Thyroid gland (tissue), 4 donors: Measurements from ENCODE around the gene UBE2U. TPM values are rescaled to one million over a fixed set of nuclear protein-coding genes. Genes with fewer than 3 reads are reported as not detected.
"Not testable (repeated sequence)": the region's sequence is repeated elsewhere in the genome, so short reads cannot be mapped to it uniquely, and the experiment has no call there.

Experiments used
- DNase-seq, 2 donors: peaks; one replicate each; pipeline ENCODE4 v3.0.0-alpha.2; 2019
- H3K27ac ChIP-seq, 3 donors: fragments of 200-600 bp; sonication (generic); 1 replicate in 2 of 3; 2 replicates in 1 of 3; pipeline ENCODE4 v1.5.1; 2016 to 2019; ENCODE audit warnings: mild to moderate bottlenecking in 1 of 3, moderate library complexity in 1 of 3
- H3K27me3 ChIP-seq: fragments of 200-600 bp; sonication (generic); one replicate; pipeline ENCODE4 v1.5.1; 2019
- H3K36me3 ChIP-seq, 2 donors: fragments of 200-600 bp; sonication (generic); one replicate each; pipeline ENCODE4 v1.5.1; 2016 to 2019
- H3K4me1 ChIP-seq, 2 donors: fragments of 200-600 bp; sonication (generic); one replicate each; pipeline ENCODE4 v1.5.1; 2017 to 2019
- H3K4me3 ChIP-seq, 3 donors: fragments of 200-600 bp; sonication (generic); replicated peaks in 1 of 3; 1 replicate in 2 of 3; 2 replicates in 1 of 3; pipeline ENCODE4 v1.5.1; 2016; ENCODE audit warnings: mild to moderate bottlenecking in 1 of 3
- H3K9me3 ChIP-seq: fragments of 200-600 bp; sonication (generic); one replicate; pipeline ENCODE4 v1.5.1; 2017
- CTCF ChIP-seq, 6 experiments: fragments of 200-600 bp in 3 of 6; fragments of 450-650 bp in 3 of 6; sonication (generic) in 3 of 6; IDR thresholded peaks; one replicate each; pipeline ENCODE4 v1.5.1; 2016 to 2019; ENCODE audit warnings: antibody characterized with exemption in 6 of 6, mild to moderate bottlenecking in 2 of 6, inconsistent platforms in 1 of 6, moderate library complexity in 1 of 6
- POLR2A ChIP-seq, 2 donors: fragments of 450-650 bp; IDR thresholded peaks; one replicate each; pipeline ENCODE4 v1.6.1; 2017; ENCODE audit warnings: antibody characterized with exemption in 2 of 2, mild to moderate bottlenecking in 2 of 2, moderate library complexity in 1 of 2
- WGBS, 2 donors: methylation state at CpG; one replicate each; pipeline ENCODE4 v1.1.5; 2017; 5-methylcytosine and 5-hydroxymethylcytosine counted together
- intact Hi-C: fragments of 100-400 bp; cut with DNase I; formaldehyde crosslinking; loops from one replicate; pipeline ENCODE4 v1.15.1; 2023
- total RNA-seq, 4 donors: library from RNA; depleted of rRNA; stranded (reverse); fragments of >200 nt; gene quantifications; one replicate each; pipeline ENCODE4 v1.2.3, GENCODE V29; 2016

UBE2U gene
- total RNA-seq, 4 donors from 2014 or later: not detected

- Histone ChIP-seq H3K27me3 (no peaks in the 10 kb centered on the region), H3K9me3 (no peaks in the 10 kb centered on the region), H3K4me3 (no peak overlapping the region), H3K36me3 (no peaks in the 10 kb centered on the region), H3K4me1 (no peaks in the 10 kb centered on the region), H3K27ac (no peak overlapping the region)
- intact Hi-C loops: no loop called here
- WGBS, 2 donors: 78 to 89% methylated on average over 7 of the region's 7 CpGs
- TF ChIP-seq CTCF (IDR thresholded peaks at IDR 0.05): no peak
- DNase-seq: no peak
Observed at GRCh38 chr1:64223329-64224151, 20.1 kb downstream of the UBE2U start.

- H3K36me3 ChIP-seq, intact Hi-C loops: not testable (repeated sequence)
Observed at GRCh38 chr1:64224236-64224635, 20.8 kb downstream of the UBE2U start.

GRCh38 chr1:64228167-64228957, 24.9 kb downstream of the UBE2U start:
- intact Hi-C loops: no loop called here
- H3K9me3 ChIP-seq: no peaks in the 10 kb centered on the region
- DNase-seq: no peak
- H3K27me3 ChIP-seq: no peaks in the 10 kb centered on the region
- 89 to 92% methylated on average over 10 of the region's 10 CpGs for WGBS, 2 donors
- no peak for TF ChIP-seq POLR2A (IDR thresholded peaks at IDR 0.05)
- TF ChIP-seq CTCF (IDR thresholded peaks at IDR 0.05): no peak
- no peak overlapping the region for H3K27ac ChIP-seq
- H3K4me3 ChIP-seq: no peak overlapping the region
- no peaks in the 10 kb centered on the region for H3K36me3 ChIP-seq
- no peaks in the 10 kb centered on the region for H3K4me1 ChIP-seq

More at GRCh38 chr1:64224236-64224635, 20.8 kb downstream of the UBE2U start:
- not testable (repeated sequence) for H3K4me3 ChIP-seq, H3K4me1 ChIP-seq, DNase-seq, H3K9me3 ChIP-seq, H3K27ac ChIP-seq, H3K27me3 ChIP-seq
- WGBS, 2 donors: 96 to 97% methylated on average over 7 of the region's 7 CpGs

GRCh38 chr1:64229307-64229706, 25.9 kb downstream of the UBE2U start:
- Histone ChIP-seq H3K27ac (no peak overlapping the region), H3K4me3 (no peak overlapping the region), H3K9me3 (no peaks in the 10 kb centered on the region), H3K27me3 (no peaks in the 10 kb centered on the region), H3K4me1 (no peaks in the 10 kb centered on the region), H3K36me3 (no peaks in the 10 kb centered on the region)
- intact Hi-C loops: no loop called here
- DNase-seq: no peak
- TF ChIP-seq CTCF (IDR thresholded peaks at IDR 0.05): no peak
- no peak for TF ChIP-seq POLR2A (IDR thresholded peaks at IDR 0.05)
- 51 to 60% methylated on average over 3 of the region's 3 CpGs for WGBS, 2 donors

GRCh38 chr1:64231153-64231552, 27.7 kb downstream of the UBE2U start:
- Histone ChIP-seq H3K27ac (no peak overlapping the region), H3K4me1 (no peaks in the 10 kb centered on the region), H3K4me3 (no peak overlapping the region), H3K36me3 (no peaks in the 10 kb centered on the region), H3K27me3 (no peaks in the 10 kb centered on the region), H3K9me3 (no peaks in the 10 kb centered on the region)
- TF ChIP-seq CTCF (IDR thresholded peaks at IDR 0.05): no peak
- TF ChIP-seq POLR2A (IDR thresholded peaks at IDR 0.05): no peak
- intact Hi-C loops: no loop called here
- DNase-seq: no peak
- WGBS, 2 donors: 40 to 53% methylated on average over 4 of the region's 4 CpGs
